IPS-18c (cell line): ENCODE measurements around the gene AKAP13.

ENCODE experiments used
- H3K4me3 ChIP-seq: 2 replicates; pipeline ENCODE4 v1.7.0; 2013; ENCODE audit warnings: low read depth, mild to moderate bottlenecking, low read length, moderate library complexity; ENCODE audit not compliant: insufficient read depth
- H3K9me3 ChIP-seq: one replicate; pipeline ENCODE4 v1.6.1; 2013; ENCODE audit warnings: mild to moderate bottlenecking, low read length, moderate library complexity; ENCODE audit not compliant: control insufficient read depth, insufficient read depth

Gene AKAP13

DNA sequence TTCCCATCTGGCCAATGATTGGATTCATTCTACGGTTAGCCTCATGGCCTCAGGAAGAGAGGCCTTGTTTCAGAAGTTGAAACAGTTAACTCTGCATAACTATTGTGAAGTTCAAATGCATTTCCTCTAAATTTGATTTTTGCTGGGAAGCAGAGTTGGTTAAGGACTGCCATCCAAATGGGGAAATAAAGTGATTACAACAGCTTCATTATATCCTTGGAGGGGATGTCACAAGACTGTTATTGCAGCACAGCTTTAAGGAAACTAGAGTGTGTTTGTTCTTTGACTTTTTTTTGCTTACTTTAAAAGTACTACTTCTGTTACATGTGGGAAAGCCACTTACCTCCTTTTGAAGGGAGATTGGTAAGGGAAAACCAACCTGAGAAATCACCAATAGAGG, 164.8 kb downstream of the AKAP13 start:
- H3K9me3 ChIP-seq = no peaks in the 10 kb centered on the region

DNA sequence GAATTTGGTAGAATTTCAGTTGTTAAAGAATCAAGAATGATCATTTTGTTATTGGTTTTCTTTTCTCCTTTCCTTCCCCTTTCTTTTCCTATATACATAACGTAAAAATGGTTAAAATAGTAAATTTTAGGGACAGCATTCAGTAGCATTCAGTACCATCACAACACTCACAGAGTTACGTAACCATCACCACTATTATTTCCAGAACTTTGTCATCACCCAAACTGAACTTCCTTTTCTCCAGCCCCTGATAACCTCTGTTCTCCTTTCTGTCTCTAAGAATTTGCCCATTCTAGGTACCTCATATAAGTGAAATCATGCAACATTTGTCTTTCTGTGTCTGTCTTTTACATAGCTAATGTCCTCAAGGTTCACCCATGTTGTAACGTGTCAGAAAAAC, 165.3 kb downstream of the AKAP13 start:
- no peak overlapping the region for H3K4me3 ChIP-seq
- H3K9me3 ChIP-seq = no peaks in the 10 kb centered on the region

More for the DNA sequence above, 164.8 kb downstream of the AKAP13 start:
- no peak overlapping the region for H3K4me3 ChIP-seq

- Histone ChIP-seq H3K4me3 (no peak overlapping the region), H3K9me3 (no peaks in the 10 kb centered on the region)
Observed at GRCh38 chr15:85547386-85547785, 167.0 kb downstream of the AKAP13 start.

DNA sequence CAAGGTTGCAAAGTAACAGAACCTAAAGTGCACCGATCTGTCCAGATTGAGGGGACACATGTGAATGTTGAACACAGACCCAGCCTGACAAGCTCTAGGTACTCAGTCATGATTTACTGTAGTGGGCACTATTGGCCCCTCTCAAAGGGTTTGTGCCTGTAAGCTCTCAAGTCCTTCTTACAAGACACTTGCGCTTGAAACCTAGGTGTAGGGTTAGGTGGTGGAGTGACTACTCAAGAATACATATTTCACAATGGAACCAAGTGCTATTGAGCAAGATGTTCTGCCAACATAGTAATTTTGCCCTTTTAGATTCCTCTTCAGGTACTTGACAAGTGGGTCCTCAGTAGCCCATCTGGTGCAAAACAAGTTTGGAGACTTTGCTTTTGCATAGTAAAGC, 169.9 kb downstream of the AKAP13 start:
- no peaks in the 10 kb centered on the region for H3K9me3 ChIP-seq
- H3K4me3 ChIP-seq = no peak overlapping the region

DNA sequence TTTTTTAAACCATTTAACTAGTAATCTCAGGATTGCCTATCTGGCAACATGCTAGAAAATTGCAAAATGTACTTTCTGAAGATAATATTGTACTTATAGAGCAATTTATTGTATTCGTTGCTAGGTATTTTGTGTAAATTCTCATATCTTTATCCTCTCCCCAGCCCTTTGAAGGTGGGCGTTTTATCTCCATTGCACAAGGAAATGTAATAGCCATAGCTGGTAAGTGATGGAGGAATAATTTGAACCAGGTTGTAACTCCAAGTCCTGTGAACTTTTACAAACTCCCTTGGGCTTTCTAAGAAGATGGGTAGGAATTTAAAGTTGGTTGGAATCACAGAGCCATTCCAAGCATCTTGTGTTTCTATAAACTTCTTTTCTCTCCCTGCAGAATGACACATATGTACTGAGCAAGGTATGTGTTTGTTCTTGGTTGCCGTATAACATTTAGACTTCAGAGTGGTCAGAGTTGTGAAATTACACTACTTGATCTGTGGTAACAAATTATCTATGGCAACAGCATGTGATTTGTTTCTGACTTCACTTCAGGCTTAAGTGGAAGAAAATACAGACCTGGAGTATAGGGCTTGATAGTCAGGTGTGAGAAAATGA, 170.9 kb downstream of the AKAP13 start:
- no peak overlapping the region for H3K4me3 ChIP-seq

GRCh38 chr15:85554852-85555521, 174.6 kb downstream of the AKAP13 start:
- Histone ChIP-seq H3K4me3 (no peak overlapping the region), H3K9me3 (no peaks in the 10 kb centered on the region)

More for the DNA sequence above, 170.9 kb downstream of the AKAP13 start:
- no peaks in the 10 kb centered on the region for H3K9me3 ChIP-seq

DNA sequence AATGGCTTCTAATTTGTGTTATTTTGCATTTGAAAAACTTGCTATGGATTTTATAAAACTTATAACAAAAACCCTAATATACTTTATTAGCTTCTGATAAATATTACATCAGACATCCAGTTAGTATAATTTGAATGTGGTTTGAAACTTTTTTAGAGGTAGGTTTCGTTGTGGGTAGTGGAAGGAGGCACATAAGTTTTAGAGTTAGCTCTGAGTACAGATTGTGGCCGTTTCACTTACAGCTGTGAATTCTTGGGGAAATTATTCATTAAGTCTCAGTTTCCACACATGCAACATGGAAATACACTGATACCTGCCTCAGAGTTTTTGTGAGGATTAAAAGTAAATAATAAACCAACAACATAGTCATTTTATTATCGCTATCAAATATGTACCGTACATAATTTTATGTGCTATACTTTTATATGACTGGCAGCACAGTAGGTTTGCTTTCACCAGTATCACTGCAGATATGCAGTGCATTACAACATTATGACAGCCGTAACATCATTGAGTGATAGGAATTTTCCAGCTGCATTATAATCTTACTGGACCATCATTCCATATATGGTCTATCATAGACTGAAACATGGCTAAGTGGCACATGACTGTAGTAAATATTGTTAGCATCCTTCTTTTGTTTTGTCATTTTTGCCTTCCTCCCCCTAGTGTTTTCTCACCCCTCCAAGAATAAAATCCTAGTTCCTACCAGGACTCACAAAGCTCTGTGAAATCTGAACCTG, 175.6 kb downstream of the AKAP13 start:
- Histone ChIP-seq H3K4me3 (no peak overlapping the region), H3K9me3 (no peaks in the 10 kb centered on the region)

- Histone ChIP-seq H3K9me3 (no peaks in the 10 kb centered on the region), H3K4me3 (no peak overlapping the region)
Observed at GRCh38 chr15:85556618-85556895, 176.2 kb downstream of the AKAP13 start.

GRCh38 chr15:85557385-85557784, 177.0 kb downstream of the AKAP13 start:
- Histone ChIP-seq H3K4me3 (no peak overlapping the region), H3K9me3 (no peaks in the 10 kb centered on the region)

DNA sequence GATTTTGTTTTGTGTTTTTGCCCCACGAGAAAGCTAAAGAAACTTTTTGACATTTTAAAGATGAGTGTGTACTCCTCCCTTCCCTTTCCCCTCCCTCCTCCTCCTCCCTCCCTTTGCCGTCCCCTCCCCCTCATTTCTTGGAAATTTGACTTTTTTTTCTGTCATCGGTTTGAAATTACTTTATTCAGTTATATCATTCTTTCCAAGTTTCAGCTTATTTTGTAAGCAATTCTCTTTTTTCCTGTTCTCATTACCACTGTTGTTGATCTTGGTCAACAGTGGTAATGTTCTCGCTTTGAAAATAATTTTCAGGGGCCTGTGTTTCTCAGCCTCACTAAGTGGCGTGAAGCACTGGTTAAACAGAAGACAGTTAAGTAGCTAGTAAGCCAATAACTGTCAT, 178.4 kb downstream of the AKAP13 start:
- Histone ChIP-seq H3K4me3 (no peak overlapping the region), H3K9me3 (no peaks in the 10 kb centered on the region)

- H3K4me3 ChIP-seq = no peak overlapping the region
- no peaks in the 10 kb centered on the region for H3K9me3 ChIP-seq
Observed at GRCh38 chr15:85559530-85559929, 179.1 kb downstream of the AKAP13 start.

- H3K9me3 ChIP-seq = no peaks in the 10 kb centered on the region
- H3K4me3 ChIP-seq = no peak overlapping the region
Observed at GRCh38 chr15:85562824-85563223, 182.4 kb downstream of the AKAP13 start.

- H3K9me3 ChIP-seq = no peaks in the 10 kb centered on the region
- no peak overlapping the region for H3K4me3 ChIP-seq
Observed at GRCh38 chr15:85563328-85563727, 182.9 kb downstream of the AKAP13 start.

GRCh38 chr15:85563731-85564130, 183.3 kb downstream of the AKAP13 start:
- H3K4me3 ChIP-seq = no peak overlapping the region
- H3K9me3 ChIP-seq = no peaks in the 10 kb centered on the region

- Histone ChIP-seq H3K4me3 (no peak overlapping the region), H3K9me3 (no peaks in the 10 kb centered on the region)
Observed at GRCh38 chr15:85564686-85565085, 184.3 kb downstream of the AKAP13 start.

- no peaks in the 10 kb centered on the region for H3K9me3 ChIP-seq
- H3K4me3 ChIP-seq = no peak overlapping the region
Observed at GRCh38 chr15:85568261-85568808, 187.9 kb downstream of the AKAP13 start.

DNA sequence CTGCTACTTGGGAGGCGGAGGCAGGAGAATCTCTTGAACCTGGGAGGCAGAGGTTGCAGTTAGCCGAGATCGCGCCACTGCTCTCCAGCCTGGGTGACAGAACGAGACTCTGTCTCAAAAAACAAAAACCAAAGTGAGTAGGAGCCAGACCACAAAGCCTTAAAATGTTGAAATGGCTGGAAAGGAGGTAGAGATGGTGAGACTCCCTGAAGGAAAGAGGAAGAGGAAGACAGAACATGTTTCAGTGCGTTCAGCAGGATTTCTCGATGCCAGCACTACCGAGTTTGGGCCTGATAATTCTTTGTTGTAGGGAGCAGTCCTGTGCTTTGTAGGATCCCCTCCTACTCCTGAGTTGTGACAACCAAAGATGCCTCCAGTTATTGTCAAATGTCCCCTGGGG, 189.9 kb downstream of the AKAP13 start:
- H3K9me3 ChIP-seq = no peaks in the 10 kb centered on the region
- no peak overlapping the region for H3K4me3 ChIP-seq

DNA sequence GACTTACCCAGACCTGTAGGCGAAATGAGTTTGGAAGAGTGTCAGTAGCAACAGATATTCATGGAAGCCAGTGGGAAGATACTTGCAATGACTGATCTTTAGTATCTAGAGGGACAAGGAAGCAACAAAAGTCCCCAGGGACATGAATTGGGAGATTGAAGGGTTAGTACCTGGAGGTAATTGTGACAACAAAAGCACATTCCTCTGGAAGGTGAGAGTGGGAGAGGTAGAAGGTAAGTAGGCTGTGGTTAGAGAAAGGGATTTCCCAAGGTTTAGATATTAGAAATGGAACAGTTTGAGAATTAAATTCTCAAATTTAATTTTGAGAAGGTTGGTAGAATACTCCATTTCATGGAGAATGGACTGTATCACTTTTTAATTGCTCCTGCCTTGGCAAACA, 191.4 kb downstream of the AKAP13 start:
- H3K4me3 ChIP-seq = no peak overlapping the region
- H3K9me3 ChIP-seq = no peaks in the 10 kb centered on the region
